OCI-LY7 (cell line): ENCODE data around the gene C1orf74. TPM values are rescaled to one million over a fixed set of nuclear protein-coding genes. Genes with fewer than 3 reads are reported as not detected.

Experiments used
- BruUV-seq: library from RNA; stranded (reverse); fragments of 400-500 nt; replicated peaks from 2 replicates; lab custom pipeline; 2021; lab: Mats Ljungman, UMichigan
- CTCF ChIA-PET: fragments of 300-600 bp; sonication (Branson Sonifier 250); formaldehyde crosslinking; loops from one replicate; lab custom pipeline; 2022; ENCODE audit warnings: antibody characterized with exemption; ENCODE audit not compliant: unreplicated experiment; lab: Charles Lee
- POLR2A ChIA-PET: fragments of 300-600 bp; sonication (Branson Sonifier 250); formaldehyde crosslinking; loops from one replicate; lab custom pipeline; 2022; ENCODE audit warnings: antibody characterized with exemption; lab: Charles Lee
- DNase-seq: peaks from one replicate; pipeline ENCODE4 v3.0.0-alpha.2; 2015; ENCODE audit warnings: low spot score
- H2AFZ ChIP-seq: fragments of 200-600 bp; sonication (generic), shearing (Covaris generic); 2 replicates; pipeline ENCODE4 v1.6.1; 2014; ENCODE audit warnings: mild to moderate bottlenecking, antibody characterized with exemption, low read length, moderate library complexity
- H3K27ac ChIP-seq: fragments of 200-600 bp; sonication (generic); 2 replicates; pipeline ENCODE4 v1.5.1; 2014; ENCODE audit warnings: mixed run types, low read depth, mild to moderate bottlenecking, moderate library complexity, low read length, inconsistent platforms; ENCODE audit not compliant: poor library complexity, severe bottlenecking
- H3K36me3 ChIP-seq: fragments of 200-600 bp; sonication (generic); 2 replicates; pipeline ENCODE4 v1.6.1; 2014; ENCODE audit warnings: mild to moderate bottlenecking, antibody characterized with exemption, low read length, moderate library complexity, mixed read lengths; ENCODE audit not compliant: insufficient read depth
- H3K4me1 ChIP-seq: fragments of 200-600 bp; sonication (generic); 2 replicates; pipeline ENCODE4 v1.5.1; 2014; ENCODE audit warnings: mild to moderate bottlenecking, low read length; ENCODE audit not compliant: insufficient read depth, poor library complexity, severe bottlenecking
- H3K4me2 ChIP-seq: fragments of 200-600 bp; sonication (generic); 2 replicates; pipeline ENCODE4 v1.6.1; 2014; ENCODE audit warnings: mild to moderate bottlenecking, low read length
- H3K4me3 ChIP-seq: fragments of 200-600 bp; sonication (generic); 2 replicates; pipeline ENCODE4 v1.5.1; 2014; ENCODE audit warnings: mild to moderate bottlenecking, low read depth, low read length; ENCODE audit not compliant: poor library complexity, severe bottlenecking
- H3K79me2 ChIP-seq: fragments of 200-600 bp; sonication (generic); 2 replicates; pipeline ENCODE4 v1.6.1; 2016; ENCODE audit warnings: low read depth, mild to moderate bottlenecking, low read length, moderate library complexity, mixed read lengths; ENCODE audit not compliant: insufficient read depth
- H3K9me2 ChIP-seq: fragments of 200-600 bp; sonication (generic); 2 replicates; pipeline ENCODE4 v1.6.1; 2016; ENCODE audit warnings: mild to moderate bottlenecking, low read length, mixed read lengths; ENCODE audit not compliant: insufficient read depth
- H3K9me3 ChIP-seq: fragments of 200-600 bp; sonication (generic); 2 replicates; pipeline ENCODE4 v1.6.1; 2014; ENCODE audit warnings: mild to moderate bottlenecking, mixed run types, low read length, mixed read lengths
- H4K20me1 ChIP-seq: fragments of 200-600 bp; sonication (generic); 2 replicates; pipeline ENCODE4 v1.6.1; 2014; ENCODE audit warnings: mild to moderate bottlenecking, antibody characterized with exemption, low read length, moderate library complexity, mixed read lengths; ENCODE audit not compliant: insufficient read depth
- EZH2phosphoT487 ChIP-seq: fragments of 200-600 bp; sonication (generic); IDR thresholded peaks from 2 replicates; pipeline ENCODE4 v1.6.1; 2018; ENCODE audit warnings: low read depth, borderline replicate concordance, mild to moderate bottlenecking, mixed run types, antibody characterized with exemption, low read length, moderate library complexity, mixed read lengths
- intact Hi-C: fragments of 100-400 bp; cut with micrococcal nuclease; formaldehyde crosslinking; loops from one replicate; pipeline ENCODE4 v1.10.0; 2022; ENCODE audit not compliant: unreplicated experiment
- total RNA-seq, 2 experiments: library from RNA; depleted of rRNA in 1 of 2; stranded (reverse); fragments of >200 nt in 1 of 2; shearing (Covaris generic) in 1 of 2; gene quantifications; 2 replicates each; pipeline ENCODE4 v1.2.3, GENCODE V29; 2014 to 2022
- TF ChIP-seq, protein P1 (sequence below): fragments of 200-600 bp; sonication (generic); conservative IDR thresholded peaks from 2 replicates; pipeline ENCODE4 v1.5.1; 2014; ENCODE audit warnings: mild to moderate bottlenecking, antibody characterized with exemption, low read length, moderate library complexity, mixed read lengths

C1orf74 gene
- total RNA-seq, 2 experiments from 2014 or later: 4.2 to 4.4 TPM

GRCh38 chr1:209813902-209814301 lies 29.5 kb upstream of the C1orf74 start:
- H3K4me1 ChIP-seq: no peaks in the 10 kb centered on the region
- intact Hi-C loops: no loop called here
- no peaks in the 10 kb centered on the region for H3K36me3 ChIP-seq
- CTCF ChIA-PET: interaction anchor here (1.4 kb wide), 1 partner anchor 9 kb away, joined by 6 read pairs; no protein-coding TSS in a partner anchor
- no peaks in the 10 kb centered on the region for H3K79me2 ChIP-seq
- no peaks in the 10 kb centered on the region for H4K20me1 ChIP-seq
- POLR2A ChIA-PET: interaction anchor here (0.7 to 1.6 kb wide), 2 partner anchors 9 to 43 kb away, joined by 3 to 8 read pairs; no protein-coding TSS in a partner anchor
- H3K4me3 ChIP-seq: no peak overlapping the region
- TF ChIP-seq EZH2phosphoT487: no peak
- TF ChIP-seq, protein P1, sequence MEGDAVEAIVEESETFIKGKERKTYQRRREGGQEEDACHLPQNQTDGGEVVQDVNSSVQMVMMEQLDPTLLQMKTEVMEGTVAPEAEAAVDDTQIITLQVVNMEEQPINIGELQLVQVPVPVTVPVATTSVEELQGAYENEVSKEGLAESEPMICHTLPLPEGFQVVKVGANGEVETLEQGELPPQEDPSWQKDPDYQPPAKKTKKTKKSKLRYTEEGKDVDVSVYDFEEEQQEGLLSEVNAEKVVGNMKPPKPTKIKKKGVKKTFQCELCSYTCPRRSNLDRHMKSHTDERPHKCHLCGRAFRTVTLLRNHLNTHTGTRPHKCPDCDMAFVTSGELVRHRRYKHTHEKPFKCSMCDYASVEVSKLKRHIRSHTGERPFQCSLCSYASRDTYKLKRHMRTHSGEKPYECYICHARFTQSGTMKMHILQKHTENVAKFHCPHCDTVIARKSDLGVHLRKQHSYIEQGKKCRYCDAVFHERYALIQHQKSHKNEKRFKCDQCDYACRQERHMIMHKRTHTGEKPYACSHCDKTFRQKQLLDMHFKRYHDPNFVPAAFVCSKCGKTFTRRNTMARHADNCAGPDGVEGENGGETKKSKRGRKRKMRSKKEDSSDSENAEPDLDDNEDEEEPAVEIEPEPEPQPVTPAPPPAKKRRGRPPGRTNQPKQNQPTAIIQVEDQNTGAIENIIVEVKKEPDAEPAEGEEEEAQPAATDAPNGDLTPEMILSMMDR: no peak
- H2AFZ ChIP-seq: no peak overlapping the region
- no peaks in the 10 kb centered on the region for H3K9me2 ChIP-seq
- no peak overlapping the region for H3K4me2 ChIP-seq
- H3K27ac ChIP-seq: no peak overlapping the region
- no peaks in the 10 kb centered on the region for H3K9me3 ChIP-seq
- DNase-seq: no peak
- no TSS peak for BruUV-seq

DNA sequence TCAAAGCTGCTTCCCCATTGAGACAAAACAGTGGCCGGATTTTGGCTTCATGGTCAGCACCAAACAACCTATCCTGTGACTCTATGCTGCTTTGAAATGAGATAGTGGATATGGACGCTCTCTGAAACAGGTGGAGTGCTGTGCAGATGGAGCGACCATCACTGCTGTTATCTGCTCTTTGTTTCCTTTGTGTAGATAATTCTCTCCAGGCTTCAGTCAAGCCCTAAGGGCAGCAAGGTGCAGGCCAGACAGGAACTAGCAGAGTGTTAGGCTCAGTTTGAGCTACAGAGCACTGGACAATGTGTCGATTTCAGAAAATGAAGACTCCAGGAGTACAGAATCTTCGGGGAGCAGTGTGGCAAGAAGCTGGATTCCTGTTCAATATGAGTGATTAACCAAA lies 26.4 kb upstream of the C1orf74 start:
- Histone ChIP-seq H3K9me2 (no peaks in the 10 kb centered on the region), H3K79me2 (no peaks in the 10 kb centered on the region), H3K36me3 (no peaks in the 10 kb centered on the region), H3K9me3 (no peaks in the 10 kb centered on the region), H3K4me2 (no peak overlapping the region), H3K27ac (no peak overlapping the region), H2AFZ (no peak overlapping the region), H3K4me3 (no peak overlapping the region), H4K20me1 (no peaks in the 10 kb centered on the region), H3K4me1 (no peaks in the 10 kb centered on the region)
- TF ChIP-seq, protein P1: no peak
- no peak for TF ChIP-seq EZH2phosphoT487
- no peak for DNase-seq
- BruUV-seq: no TSS peak
- intact Hi-C loops: no loop called here
- POLR2A ChIA-PET: interaction anchor here (0.8 to 1.2 kb wide), 2 partner anchors 13 to 27 kb away, joined by 3 read pairs; partner anchors contain the start of gene C1orf74
- CTCF ChIA-PET: no interaction called here

DNA sequence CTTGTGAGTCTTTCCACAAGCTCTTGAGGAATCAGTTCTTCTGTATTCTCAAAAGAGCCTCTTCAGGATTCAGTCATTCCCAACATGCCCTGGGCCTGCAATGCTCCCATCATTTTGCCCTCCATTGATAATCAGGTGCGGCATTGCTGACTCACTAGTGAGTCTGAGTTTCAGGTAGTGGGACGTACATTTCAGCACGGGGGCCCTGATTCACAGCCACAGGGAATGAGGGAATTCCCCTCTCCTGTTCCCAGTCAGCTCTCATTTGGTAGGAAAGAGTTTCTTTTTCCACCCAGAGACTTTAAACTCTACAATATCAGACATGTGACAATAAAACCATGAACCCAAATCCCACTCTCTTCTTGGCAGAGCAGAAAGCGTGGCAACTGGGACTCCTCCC lies 25.3 kb upstream of the C1orf74 start:
- TF ChIP-seq, protein P1: no peak
- no peak for TF ChIP-seq EZH2phosphoT487
- Histone ChIP-seq H3K4me3 (no peak overlapping the region), H3K9me2 (no peaks in the 10 kb centered on the region), H3K4me1 (no peaks in the 10 kb centered on the region), H4K20me1 (no peaks in the 10 kb centered on the region), H3K36me3 (no peaks in the 10 kb centered on the region), H3K9me3 (no peaks in the 10 kb centered on the region), H2AFZ (no peak overlapping the region), H3K4me2 (no peak overlapping the region), H3K27ac (no peak overlapping the region), H3K79me2 (no peaks in the 10 kb centered on the region)
- ChIA-PET POLR2A (no interaction called here), CTCF (no interaction called here)
- intact Hi-C loops: no loop called here
- DNase-seq: no peak
- no TSS peak for BruUV-seq
